HG03175 (cell line): ENCODE results near the gene CENPV.

Source experiments
- ATAC-seq: cut with Tn5 transposase; IDR thresholded peaks from one replicate; pipeline ENCODE4 v1.9.1; 2021; ENCODE audit warnings: mild to moderate bottlenecking, moderate library complexity; ENCODE audit not compliant: unreplicated experiment

The CENPV gene

GRCh38 chr17:16363749-16364536 lies 10.7 kb upstream of the CENPV start:
- peak; percentile 84 for ATAC-seq

GRCh38 chr17:16361874-16362273 lies 8.6 kb upstream of the CENPV start:
- no peak for ATAC-seq

GRCh38 chr17:16358394-16358793 lies 5.1 kb upstream of the CENPV start:
- ATAC-seq = no peak

GRCh38 chr17:16354585-16354984 lies 1.3 kb upstream of the CENPV start:
- ATAC-seq = no peak

GRCh38 chr17:16352667-16353316 lies 477 bp downstream of the CENPV start:
- ATAC-seq = peak; percentile 54

- no peak for ATAC-seq
These were observed 984 bp downstream of the CENPV start for GRCh38 chr17:16352303-16352666.

- ATAC-seq = no peak
These were observed 1.4 kb downstream of the CENPV start for GRCh38 chr17:16351831-16352230.

- ATAC-seq = no peak
These were observed 3.8 kb downstream of the CENPV start for GRCh38 chr17:16349431-16349830.

GRCh38 chr17:16348586-16348985 lies 4.7 kb downstream of the CENPV start:
- ATAC-seq = no peak

- ATAC-seq = no peak
These were observed 6.5 kb downstream of the CENPV start for GRCh38 chr17:16346721-16347271.

- no peak for ATAC-seq
These were observed 7.7 kb downstream of the CENPV start for GRCh38 chr17:16345565-16345964.

GRCh38 chr17:16343569-16343968 lies 9.7 kb downstream of the CENPV start:
- no peak for ATAC-seq

GRCh38 chr17:16342979-16343378 lies 10.3 kb downstream of the CENPV start:
- no peak for ATAC-seq

- no peak for ATAC-seq
These were observed 13.3 kb downstream of the CENPV start for GRCh38 chr17:16339959-16340358.

GRCh38 chr17:16339402-16339801 lies 13.9 kb downstream of the CENPV start:
- ATAC-seq = no peak

- no peak for ATAC-seq
These were observed 14.9 kb downstream of the CENPV start for GRCh38 chr17:16338391-16338790.

- ATAC-seq = no peak
These were observed 23.6 kb downstream of the CENPV start for GRCh38 chr17:16329519-16330271.

GRCh38 chr17:16328997-16329396 lies 24.3 kb downstream of the CENPV start:
- ATAC-seq = no peak

GRCh38 chr17:16327018-16327417 lies 26.3 kb downstream of the CENPV start:
- ATAC-seq = no peak

- ATAC-seq = no peak
These were observed 27.3 kb downstream of the CENPV start for GRCh38 chr17:16325964-16326363.

GRCh38 chr17:16322636-16323035 lies 30.6 kb downstream of the CENPV start:
- no peak for ATAC-seq

- ATAC-seq = no peak
These were observed 33.3 kb downstream of the CENPV start for GRCh38 chr17:16319969-16320368.
